HG03103 (cell line): ENCODE results near the gene ARPP19.
A peak's percentile ranks its signal among the peaks of the same experiment; 100 is the strongest.
"Not testable (repeated sequence)": the region's sequence is repeated elsewhere in the genome, so short reads cannot be mapped to it uniquely, and the experiment has no call there.

Experiments
- ATAC-seq: cut with Tn5 transposase; IDR thresholded peaks from one replicate; pipeline ENCODE4 v1.9.1; 2021; ENCODE audit warnings: low read depth; ENCODE audit not compliant: unreplicated experiment

ARPP19 gene

GRCh38 chr15:52517014-52517413 is 51.8 kb downstream of the ARPP19 start:
- no peak for ATAC-seq

DNA sequence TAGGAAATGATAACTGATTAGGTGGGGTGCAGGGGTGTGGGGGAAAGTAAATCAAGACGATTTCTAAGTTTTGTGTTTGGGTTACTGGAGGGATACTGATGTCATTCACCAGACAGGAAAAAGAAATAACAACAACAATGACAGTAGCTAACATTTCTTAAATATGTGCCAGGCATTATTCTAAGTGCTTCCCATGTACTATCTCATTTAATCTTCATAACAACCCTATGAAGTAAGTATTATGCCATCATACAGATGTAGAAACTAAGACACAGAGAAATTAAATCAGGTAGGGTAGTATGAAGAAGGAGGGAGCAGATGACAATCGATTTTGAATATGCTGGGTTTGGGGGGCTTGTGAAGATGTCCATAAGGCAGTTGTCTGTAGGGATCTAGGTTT is 53.5 kb downstream of the ARPP19 start:
- ATAC-seq: no peak

DNA sequence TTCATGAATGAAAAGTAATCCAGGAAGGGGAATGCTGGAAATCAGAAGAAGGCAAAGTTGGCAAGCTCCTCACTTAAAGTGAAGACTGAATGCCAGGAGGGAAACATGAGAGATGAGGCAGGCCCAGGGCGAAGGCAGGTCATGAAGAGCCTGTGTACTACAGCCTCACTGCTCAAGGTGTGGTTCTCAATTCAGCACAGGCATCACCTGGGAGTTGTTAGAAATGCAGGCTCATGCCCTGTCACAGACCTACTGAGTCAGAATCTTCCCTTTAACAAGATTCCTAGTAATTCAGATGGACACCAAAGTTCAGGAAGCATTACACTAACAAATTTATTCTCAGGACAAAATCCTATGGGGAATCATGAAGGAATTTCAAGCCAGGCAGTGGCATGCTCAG is 54.3 kb downstream of the ARPP19 start:
- no peak for ATAC-seq

DNA sequence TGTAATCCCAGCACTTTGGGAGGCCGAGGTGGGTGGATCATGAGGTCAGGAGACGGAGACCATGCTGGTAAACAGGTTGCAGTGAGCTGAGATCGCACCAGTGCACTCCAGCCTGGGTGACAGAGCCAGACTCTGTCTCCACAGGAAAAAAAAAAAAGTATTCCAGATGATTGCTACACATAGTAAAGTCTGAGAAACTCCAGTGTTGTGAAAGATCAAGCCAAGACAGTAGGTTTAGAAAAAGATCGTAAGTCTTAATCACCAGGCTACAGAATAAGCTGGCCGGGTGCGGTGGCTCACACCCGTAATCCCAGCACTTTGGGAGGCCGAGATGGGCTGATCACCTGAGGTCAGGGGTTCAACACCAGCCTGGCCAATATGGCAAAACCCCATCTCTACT is 56.0 kb downstream of the ARPP19 start:
- ATAC-seq: not testable (repeated sequence)

- ATAC-seq: no peak
Measured at GRCh38 chr15:52511084-52511483, 57.7 kb downstream of the ARPP19 start.

- no peak for ATAC-seq
Measured at GRCh38 chr15:52509500-52510245, 59.2 kb downstream of the ARPP19 start.

DNA sequence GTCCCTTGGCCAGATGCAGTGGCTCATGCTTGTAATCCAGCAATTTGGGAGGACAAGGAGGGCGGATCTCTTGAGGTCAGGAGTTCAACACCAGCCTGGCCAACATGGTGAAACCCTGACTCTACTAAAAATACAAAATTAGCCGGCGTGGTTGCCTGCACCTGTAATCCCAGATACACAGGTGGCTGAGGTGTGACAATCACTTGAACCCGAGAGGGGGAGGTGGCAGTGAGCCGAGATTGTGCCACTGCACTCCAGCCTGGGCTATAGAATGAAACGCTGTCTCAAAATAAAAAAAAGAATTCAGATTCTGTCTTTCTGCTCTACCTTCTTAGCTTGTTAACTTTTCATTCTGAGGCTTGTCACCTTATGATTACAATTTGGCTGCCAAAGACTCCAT is 62.3 kb downstream of the ARPP19 start:
- ATAC-seq: no peak

DNA sequence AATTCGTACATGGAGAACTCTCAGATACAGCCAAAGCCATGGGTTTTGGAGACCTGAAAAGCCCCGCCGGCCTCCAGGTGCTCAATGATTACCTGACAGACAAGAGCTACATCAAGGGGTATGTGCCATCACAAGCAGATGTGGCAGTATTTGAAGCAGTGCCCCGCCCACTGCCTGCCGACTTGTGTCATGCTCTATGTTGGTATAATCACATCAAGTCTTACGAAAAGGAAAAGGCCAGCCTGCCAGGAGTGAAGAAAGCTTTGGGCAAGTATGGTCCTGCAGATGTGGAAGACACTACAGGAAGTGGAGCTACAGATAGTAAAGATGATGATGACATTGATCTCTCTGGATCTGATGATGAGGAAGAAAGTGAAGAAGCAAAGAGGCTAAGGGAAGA is 63.7 kb downstream of the ARPP19 start:
- no peak for ATAC-seq

- ATAC-seq: peak; percentile 77
Measured at GRCh38 chr15:52503788-52504496, 64.9 kb downstream of the ARPP19 start.

GRCh38 chr15:52502608-52503007 is 66.2 kb downstream of the ARPP19 start:
- ATAC-seq: no peak

GRCh38 chr15:52499506-52499905 is 69.3 kb downstream of the ARPP19 start:
- no peak for ATAC-seq

DNA sequence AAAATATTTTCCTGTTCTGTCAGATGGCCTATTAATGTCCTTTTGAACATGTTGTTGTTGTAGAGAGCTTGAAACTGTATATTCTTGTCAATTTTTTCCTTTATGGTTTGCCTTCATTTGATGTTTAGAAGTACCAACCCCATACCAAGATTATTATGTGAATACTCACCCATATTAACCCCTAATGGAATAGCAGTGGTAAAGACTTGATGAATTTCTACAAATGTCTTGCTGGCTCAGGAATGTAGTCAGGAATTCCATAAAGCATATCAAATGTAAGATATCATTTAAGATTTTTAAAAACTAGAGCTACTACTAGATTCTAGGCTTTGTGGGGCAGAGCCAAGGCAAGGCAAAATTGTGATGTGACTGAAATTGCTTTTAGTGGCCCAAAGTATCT is 70.1 kb downstream of the ARPP19 start:
- no peak for ATAC-seq
